ENCODE measurements around the gene GRIN2D. TPM values are rescaled to one million over a fixed set of nuclear protein-coding genes. Genes with fewer than 3 reads are reported as not detected.
"Not testable (repeated sequence)": the region's sequence is repeated elsewhere in the genome, so short reads cannot be mapped to it uniquely, and the experiment has no call there.

The GRIN2D gene
- total RNA-seq, 2 experiments from 2014 or later = 0.06 TPM; not detected in 1

- H3K4me3 Mint-ChIP-seq = no peak overlapping the region
- H3K27ac Mint-ChIP-seq = no peak overlapping the region
- ChIA-PET CTCF (no interaction called here), POLR2A (no interaction called here)
- no peaks in the 10 kb centered on the region for H3K27me3 Mint-ChIP-seq
- Histone ChIP-seq H3K27me3 (ENCODE audit: control insufficient read depth in 1 of 2, insufficient read depth in 2 of 2, low read length in 2 of 2) (peaks cover 0 to 2% of the 10 kb centered on the region in 2 experiments), H3K4me1 (ENCODE audit: insufficient read depth, low read length) (peaks cover 9% of the 10 kb centered on the region), H3K4me3 (ENCODE audit: low read length) (no peak overlapping the region), H3K27ac (ENCODE audit: low read depth in 1 of 2, low read length in 2 of 2) (no peak overlapping the region), H3K9me3 (ENCODE audit: control insufficient read depth in 1 of 2, insufficient read depth in 1 of 2, low read length in 2 of 2) (no peaks in the 10 kb centered on the region), H3K36me3 (ENCODE audit: insufficient read depth, low read length) (no peaks in the 10 kb centered on the region)
- intact Hi-C loops (cut with DNase I, micrococcal nuclease) = loop anchor here in 1 of 2 experiments (10.0 kb wide), 2 partner anchors 626 to 1754 kb away; partner anchors contain the start of genes GYS1 and RUVBL2
- H3K36me3 Mint-ChIP-seq (ENCODE audit: low read depth) = peaks cover 2% of the 10 kb centered on the region
- peaks cover 7% of the 10 kb centered on the region for H3K4me1 Mint-ChIP-seq (ENCODE audit: low read depth)
- no peaks in the 10 kb centered on the region for H3K9me3 Mint-ChIP-seq
- no peak for ATAC-seq (ENCODE audit: poor library complexity)
- no peak for TF ChIP-seq CTCF (IDR thresholded peaks at IDR 0.05)
- no peak for DNase-seq
Observed at GRCh38 chr19:48368936-48369335, 24.5 kb upstream of the GRIN2D start.

GRCh38 chr19:48370955-48371354, 22.5 kb upstream of the GRIN2D start:
- Histone ChIP-seq H3K9me3 (ENCODE audit: control insufficient read depth in 1 of 2, insufficient read depth in 1 of 2, low read length in 2 of 2) (no peaks in the 10 kb centered on the region), H3K27ac (ENCODE audit: low read depth in 1 of 2, low read length in 2 of 2) (no peak overlapping the region), H3K27me3 (ENCODE audit: control insufficient read depth in 1 of 2, insufficient read depth in 2 of 2, low read length in 2 of 2) (peaks cover 0 to 2% of the 10 kb centered on the region in 2 experiments), H3K4me1 (ENCODE audit: insufficient read depth, low read length) (no peaks in the 10 kb centered on the region), H3K4me3 (ENCODE audit: low read length) (no peak overlapping the region), H3K36me3 (ENCODE audit: insufficient read depth, low read length) (no peaks in the 10 kb centered on the region)
- Mint-ChIP-seq H3K36me3 (ENCODE audit: low read depth) (no peaks in the 10 kb centered on the region), H3K4me3 (no peak overlapping the region), H3K4me1 (ENCODE audit: low read depth) (no peaks in the 10 kb centered on the region), H3K27me3 (no peaks in the 10 kb centered on the region), H3K27ac (no peak overlapping the region), H3K9me3 (no peaks in the 10 kb centered on the region)
- CTCF ChIA-PET = no interaction called here
- intact Hi-C loops (cut with DNase I, micrococcal nuclease) = no loop called here
- POLR2A ChIA-PET = no interaction called here
- no peak for ATAC-seq (ENCODE audit: poor library complexity)
- TF ChIP-seq CTCF (IDR thresholded peaks at IDR 0.05) = no peak
- DNase-seq = no peak

GRCh38 chr19:48371367-48371766, 22.1 kb upstream of the GRIN2D start:
- peaks cover 0 to 2% of the 10 kb centered on the region in 2 experiments for H3K27me3 ChIP-seq (ENCODE audit: control insufficient read depth in 1 of 2, insufficient read depth in 2 of 2, low read length in 2 of 2)
- no peaks in the 10 kb centered on the region for H3K4me1 ChIP-seq (ENCODE audit: insufficient read depth, low read length)
- no peak for ATAC-seq (ENCODE audit: poor library complexity)
- H3K27ac Mint-ChIP-seq = no peak overlapping the region
- no peak for DNase-seq
- no peak overlapping the region for H3K27ac ChIP-seq (ENCODE audit: low read depth in 1 of 2, low read length in 2 of 2)
- no peaks in the 10 kb centered on the region for H3K27me3 Mint-ChIP-seq
- intact Hi-C loops (cut with DNase I, micrococcal nuclease) = no loop called here
- H3K9me3 ChIP-seq (ENCODE audit: control insufficient read depth in 1 of 2, insufficient read depth in 1 of 2, low read length in 2 of 2) = no peaks in the 10 kb centered on the region
- no peak for TF ChIP-seq CTCF (IDR thresholded peaks at IDR 0.05)
- ChIA-PET POLR2A (interaction anchor here (1.0 kb wide), 1 partner anchor 20 kb away, joined by 3 read pairs; the partner anchor contains the start of gene KDELR1), CTCF (interaction anchor here (0.6 kb wide), 1 partner anchor 36 kb away, joined by 4 read pairs; no protein-coding TSS in a partner anchor)
- H3K9me3 Mint-ChIP-seq = no peaks in the 10 kb centered on the region
- H3K36me3 Mint-ChIP-seq (ENCODE audit: low read depth) = no peaks in the 10 kb centered on the region
- no peak overlapping the region for H3K4me3 Mint-ChIP-seq
- H3K36me3 ChIP-seq (ENCODE audit: insufficient read depth, low read length) = no peaks in the 10 kb centered on the region
- H3K4me1 Mint-ChIP-seq (ENCODE audit: low read depth) = no peaks in the 10 kb centered on the region
- H3K4me3 ChIP-seq (ENCODE audit: low read length) = no peak overlapping the region

GRCh38 chr19:48371771-48372170, 21.7 kb upstream of the GRIN2D start:
- intact Hi-C loops (cut with DNase I, micrococcal nuclease); H3K27me3 ChIP-seq (ENCODE audit: control insufficient read depth in 1 of 2, insufficient read depth in 2 of 2, low read length in 2 of 2); H3K4me3 Mint-ChIP-seq; DNase-seq; H3K9me3 ChIP-seq (ENCODE audit: control insufficient read depth in 1 of 2, insufficient read depth in 1 of 2, low read length in 2 of 2); H3K9me3 Mint-ChIP-seq; H3K36me3 Mint-ChIP-seq (ENCODE audit: low read depth); H3K27me3 Mint-ChIP-seq; H3K4me1 ChIP-seq (ENCODE audit: insufficient read depth, low read length); H3K27ac ChIP-seq (ENCODE audit: low read depth in 1 of 2, low read length in 2 of 2); H3K4me1 Mint-ChIP-seq (ENCODE audit: low read depth); H3K36me3 ChIP-seq (ENCODE audit: insufficient read depth, low read length); H3K4me3 ChIP-seq (ENCODE audit: low read length); ATAC-seq (ENCODE audit: poor library complexity); H3K27ac Mint-ChIP-seq: not testable (repeated sequence)
- CTCF ChIA-PET = interaction anchor here (0.6 kb wide), 1 partner anchor 36 kb away, joined by 4 read pairs; no protein-coding TSS in a partner anchor
- POLR2A ChIA-PET = interaction anchor here (1.0 kb wide), 1 partner anchor 20 kb away, joined by 3 read pairs; the partner anchor contains the start of gene KDELR1
